CD4-positive, alpha-beta T cell treated with Interferon gamma for 1 hour (primary cell): ENCODE measurements around the gene REV1.
A peak's percentile ranks its signal among the peaks of the same experiment; 100 is the strongest.
"Not testable (repeated sequence)": the region's sequence is repeated elsewhere in the genome, so short reads cannot be mapped to it uniquely, and the experiment has no call there.

Source experiments
- DNase-seq: peaks from one replicate; pipeline ENCODE4 v3.0.0-alpha.2; 2020

REV1 gene

GRCh38 chr2:99489761-99490622 is at the start of gene REV1:
Gene REV1 (minus strand): TSS chr2:99490017. CDS start chr2:99464975, 25,042 bp downstream.
- DNase-seq, result peak; percentile 95

GRCh38 chr2:99537910-99538485 is 48.2 kb upstream of the REV1 start:
- no peak for DNase-seq

GRCh38 chr2:99524056-99524455 is 34.2 kb upstream of the REV1 start:
- no peak for DNase-seq

GRCh38 chr2:99522157-99522556 is 32.3 kb upstream of the REV1 start:
- no peak for DNase-seq

GRCh38 chr2:99520813-99521212 is 31.0 kb upstream of the REV1 start:
- DNase-seq, result no peak

- DNase-seq, result no peak
Observed at GRCh38 chr2:99520195-99520594, 30.4 kb upstream of the REV1 start.

GRCh38 chr2:99514357-99514756 is 24.5 kb upstream of the REV1 start:
- no peak for DNase-seq

GRCh38 chr2:99512181-99512591 is 22.4 kb upstream of the REV1 start:
- no peak for DNase-seq

GRCh38 chr2:99509387-99509786 is 19.6 kb upstream of the REV1 start:
- DNase-seq, result no peak

- DNase-seq, result no peak
Observed at GRCh38 chr2:99507937-99508818, 18.4 kb upstream of the REV1 start.

GRCh38 chr2:99504844-99505584 is 15.2 kb upstream of the REV1 start:
- no peak for DNase-seq

GRCh38 chr2:99503662-99504416 is 14.0 kb upstream of the REV1 start:
- not testable (repeated sequence) for DNase-seq

GRCh38 chr2:99496021-99496420 is 6.2 kb upstream of the REV1 start:
- no peak for DNase-seq

- DNase-seq, result no peak
Observed at GRCh38 chr2:99495115-99495860, 5.5 kb upstream of the REV1 start.

- no peak for DNase-seq
Observed at GRCh38 chr2:99492721-99493120, 2.9 kb upstream of the REV1 start.

GRCh38 chr2:99490623-99491461 is 1.0 kb upstream of the REV1 start:
- no peak for DNase-seq

- DNase-seq, result peak; percentile 61
Observed at GRCh38 chr2:99489063-99489760, 605 bp downstream of the REV1 start.

- DNase-seq, result no peak
Observed at GRCh38 chr2:99488539-99489062, 1.2 kb downstream of the REV1 start.

GRCh38 chr2:99487906-99488305 is 1.9 kb downstream of the REV1 start:
- DNase-seq, result no peak
